SW480 (cell line): Measurements from ENCODE around the gene DLAT.
A peak's percentile ranks its signal among the peaks of the same experiment; 100 is the strongest.
"Not testable (repeated sequence)": the region's sequence is repeated elsewhere in the genome, so short reads cannot be mapped to it uniquely, and the experiment has no call there.

Experiments
- DNase-seq: peaks from one replicate; pipeline ENCODE4 v3.0.0-alpha.2; 2016; ENCODE audit warnings: low spot score

Gene DLAT

DNA sequence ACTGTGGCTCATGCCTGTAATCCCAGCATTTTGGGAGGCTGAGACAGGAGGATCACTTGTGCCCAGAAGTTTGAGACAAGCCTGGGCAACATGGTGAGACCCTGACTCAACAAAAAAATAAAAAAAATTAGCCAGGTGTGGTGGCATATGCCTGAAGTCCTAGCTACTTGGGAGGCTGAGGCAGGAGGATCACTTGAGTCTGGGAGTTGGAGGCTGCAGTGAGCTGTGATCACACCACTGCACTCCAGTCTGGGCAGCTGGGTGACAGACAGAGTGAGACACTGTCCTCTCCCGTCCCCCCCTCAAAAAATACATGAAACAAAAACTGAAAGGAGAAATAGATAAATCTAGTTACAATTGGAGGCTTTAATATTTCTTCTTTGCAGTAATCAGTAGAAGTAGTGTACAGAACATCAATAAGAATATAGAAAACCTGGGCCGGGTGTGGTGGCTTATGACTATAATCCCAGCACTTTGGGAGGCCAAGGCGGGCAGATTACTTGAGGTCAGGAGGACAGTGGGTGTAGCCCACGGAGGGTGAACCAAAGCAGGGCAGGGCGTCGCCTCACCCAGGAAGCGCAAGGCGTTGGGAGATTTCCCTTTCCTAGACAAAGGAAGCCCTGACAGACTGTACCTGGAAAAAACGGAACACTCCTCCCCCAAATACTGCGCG lies 19.6 kb upstream of the DLAT start:
- DNase-seq = no peak

DNA sequence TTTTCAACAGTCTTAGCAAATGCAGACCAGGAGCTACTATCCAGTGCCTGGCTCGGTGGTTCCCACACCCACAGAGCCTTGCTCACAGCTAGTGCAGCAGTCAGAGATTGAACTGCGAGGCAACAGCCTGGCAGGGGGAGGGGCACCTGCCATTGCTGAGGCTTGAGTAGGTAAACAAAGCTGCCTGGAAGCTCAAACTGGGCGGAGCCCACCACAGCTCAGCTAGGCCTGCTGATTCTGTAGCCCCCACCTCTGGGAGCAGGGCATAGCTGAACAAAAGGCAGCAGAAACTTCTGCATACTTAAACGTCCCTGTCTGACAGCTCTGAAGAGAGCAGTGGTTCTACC lies 19.1 kb upstream of the DLAT start:
- DNase-seq = not testable (repeated sequence)

DNA sequence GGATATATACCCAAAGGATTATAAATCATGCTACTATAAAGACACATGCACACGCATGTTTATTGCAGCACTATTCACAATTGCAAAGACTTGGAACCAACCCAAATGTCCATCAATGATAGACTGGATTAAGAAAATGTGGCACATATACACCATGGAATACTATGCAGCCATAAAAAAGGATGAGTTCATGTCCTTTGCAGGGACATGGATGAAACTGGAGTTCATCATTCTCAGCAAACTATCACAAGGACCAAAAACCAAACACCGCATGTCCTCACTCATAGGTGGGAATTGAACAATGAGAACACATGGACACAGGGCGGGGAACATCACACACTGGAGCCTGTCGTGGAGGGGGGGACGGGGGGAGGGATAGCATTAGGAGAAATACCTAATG lies 13.8 kb upstream of the DLAT start:
- DNase-seq = not testable (repeated sequence)

DNA sequence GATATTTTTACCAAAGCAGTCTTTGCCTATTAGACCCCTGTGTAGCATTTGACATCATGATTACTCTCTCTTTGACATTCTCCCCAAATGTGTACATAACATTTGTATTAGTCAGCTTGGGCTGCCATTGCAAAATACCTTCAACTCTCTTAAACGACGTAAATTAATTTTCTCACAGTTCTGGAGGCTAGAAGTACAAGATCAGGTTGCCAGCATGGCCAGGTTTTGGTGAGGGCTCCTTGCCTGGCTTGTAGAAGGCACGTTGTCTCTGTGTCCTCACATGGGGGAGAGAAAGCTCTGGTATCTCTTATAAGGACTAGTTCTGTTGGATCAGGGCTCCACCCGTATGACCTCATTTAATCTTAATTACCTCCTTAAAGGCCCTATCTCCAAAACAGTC lies 12.3 kb upstream of the DLAT start:
- DNase-seq = no peak

DNA sequence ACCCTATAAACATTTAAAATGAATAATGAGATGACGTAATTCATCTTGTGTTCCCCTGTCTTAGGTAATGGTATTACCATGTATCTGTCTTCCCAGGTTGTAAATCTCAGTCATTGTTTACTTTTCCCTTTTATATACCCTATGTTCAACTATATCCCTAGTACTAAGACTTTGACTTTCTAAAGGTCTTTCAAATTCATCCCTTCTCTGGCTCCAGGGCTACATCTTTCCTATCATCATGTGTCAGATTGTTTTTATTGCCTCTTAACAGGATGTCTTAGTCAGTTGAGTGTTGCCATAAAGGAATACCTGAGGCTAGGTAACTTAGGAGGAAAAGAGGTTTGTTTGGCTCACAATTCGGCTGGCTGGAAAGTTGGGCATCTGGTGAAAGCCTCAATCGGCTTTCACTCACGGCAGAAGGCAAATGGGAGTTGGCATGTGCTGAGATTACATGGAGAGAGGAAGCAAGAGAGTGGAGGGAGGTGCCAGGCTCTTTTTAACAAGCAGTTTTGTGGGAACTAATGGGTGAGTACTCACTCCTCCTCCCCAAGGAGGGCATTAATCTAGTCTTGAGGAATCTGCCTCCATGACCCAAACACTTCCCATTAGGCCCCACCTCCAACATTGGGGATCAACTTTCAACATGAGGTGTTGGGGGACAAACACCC lies 11.6 kb upstream of the DLAT start:
- DNase-seq = no peak

DNA sequence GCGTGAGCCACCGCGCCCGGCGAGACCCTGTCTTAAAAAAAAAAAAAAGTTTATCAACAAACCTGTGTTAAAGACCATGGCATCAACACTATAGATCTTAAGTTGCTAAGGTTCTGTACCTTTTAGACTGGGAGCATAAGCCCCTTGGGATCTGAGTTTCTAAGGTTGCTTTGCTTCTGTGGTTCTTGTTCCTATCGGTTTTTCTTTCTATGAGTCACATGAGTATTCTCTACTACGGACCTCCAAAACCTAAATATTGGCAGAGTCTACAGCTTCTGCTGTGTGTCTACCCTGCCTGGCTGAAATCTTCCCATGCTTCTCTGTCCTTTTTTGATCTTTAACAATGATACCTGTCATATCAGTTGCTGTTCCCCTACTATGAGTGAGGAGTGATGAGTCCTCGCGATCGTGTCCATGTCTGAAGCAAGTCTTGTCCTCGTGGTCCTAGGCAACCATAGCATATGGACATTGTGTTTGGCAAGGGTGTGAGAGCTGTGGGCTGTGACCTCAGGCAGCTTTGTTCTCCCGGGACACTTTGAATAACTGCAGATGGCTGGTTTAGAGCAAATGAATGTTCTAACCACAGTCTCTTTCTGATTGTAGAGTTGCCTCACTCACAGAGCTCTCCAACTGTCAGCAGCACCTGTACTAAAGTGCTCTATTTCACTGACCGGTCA lies 9.0 kb upstream of the DLAT start:
- DNase-seq = no peak

DNA sequence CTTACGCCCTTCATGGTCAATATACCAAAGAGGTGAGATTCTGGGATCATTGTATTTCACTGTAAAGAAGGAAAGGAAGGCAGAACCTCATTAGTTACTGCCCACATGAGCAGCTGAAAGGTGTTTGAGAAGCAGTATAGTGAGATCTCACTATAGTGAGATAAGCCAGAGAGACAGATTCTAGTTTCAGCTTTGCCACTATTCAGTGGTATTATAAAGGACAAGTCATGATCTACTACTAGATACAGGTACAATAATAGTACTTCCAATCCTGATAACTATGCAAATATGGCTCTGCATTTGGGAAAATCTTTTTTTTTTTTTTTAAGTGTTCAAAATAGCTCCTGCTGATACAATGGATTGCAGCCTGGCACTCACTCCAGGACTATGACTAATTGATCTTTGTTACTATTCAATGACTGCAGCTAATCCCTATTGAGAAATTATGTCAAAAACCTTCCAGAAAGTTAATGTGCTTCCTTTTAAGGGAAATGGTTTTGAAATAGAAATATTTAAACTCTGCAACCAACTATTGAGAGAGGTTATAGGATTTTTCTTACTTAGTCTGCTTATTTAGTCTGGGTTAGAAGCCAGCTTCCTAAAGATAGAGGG lies 8.3 kb upstream of the DLAT start:
- no peak for DNase-seq

DNA sequence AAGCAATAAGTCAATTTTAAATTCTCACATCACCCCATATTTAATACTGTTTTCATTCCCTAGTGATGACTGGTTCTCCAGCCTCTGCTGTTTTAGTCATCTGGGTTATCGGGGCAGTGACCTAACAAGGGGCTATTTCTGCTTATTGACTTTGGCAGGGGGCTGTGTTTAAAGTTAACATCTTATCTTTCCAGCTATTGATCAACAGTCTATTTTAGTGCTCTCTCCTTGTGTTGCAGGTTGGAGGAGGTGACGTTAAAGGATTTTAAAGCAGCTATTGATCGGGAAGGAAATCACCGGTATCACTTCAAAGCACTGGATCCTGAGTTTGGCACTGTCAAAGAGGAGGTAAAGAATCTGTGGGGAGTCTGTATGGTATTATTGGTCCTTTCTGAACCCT lies 7.7 kb upstream of the DLAT start:
- DNase-seq = no peak

DNA sequence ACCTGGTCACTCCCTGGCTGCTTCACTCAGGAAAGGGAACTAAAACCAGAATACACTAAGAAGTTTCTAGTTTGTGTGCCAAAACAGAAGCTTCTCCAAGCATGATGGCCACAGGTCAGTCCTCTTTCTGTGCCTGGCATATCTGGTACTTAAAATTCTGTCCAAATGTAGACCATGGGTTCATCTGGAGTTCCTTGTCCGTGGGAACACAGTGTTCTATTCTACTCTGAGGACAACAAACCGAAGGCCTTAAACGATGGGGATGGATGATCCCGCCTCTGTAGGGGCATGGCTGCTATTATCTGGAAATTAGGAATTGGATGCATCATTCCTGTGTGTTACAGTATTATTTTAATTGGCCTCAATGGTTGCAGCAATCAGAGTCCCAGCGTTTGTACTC lies 6.1 kb upstream of the DLAT start:
- no peak for DNase-seq

DNA sequence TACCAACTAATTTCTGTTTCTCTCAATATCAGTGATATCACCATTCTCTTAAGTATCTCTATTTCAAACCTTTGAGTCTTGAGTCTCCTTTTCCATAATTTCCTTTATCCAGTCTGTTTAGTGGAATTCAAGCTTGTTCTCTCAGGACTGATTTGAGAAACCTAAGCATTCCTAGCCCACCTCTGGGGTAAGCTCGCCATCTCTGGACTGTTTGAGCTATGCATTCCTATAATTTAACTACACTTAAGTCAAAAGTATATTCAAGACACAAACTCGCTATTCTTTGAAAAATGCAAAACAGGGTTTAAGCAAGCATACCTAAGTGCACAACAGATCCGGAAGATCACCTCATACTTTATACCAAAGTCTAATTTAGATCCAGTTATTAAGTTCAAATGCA lies 2.1 kb upstream of the DLAT start:
- DNase-seq = no peak

DNA sequence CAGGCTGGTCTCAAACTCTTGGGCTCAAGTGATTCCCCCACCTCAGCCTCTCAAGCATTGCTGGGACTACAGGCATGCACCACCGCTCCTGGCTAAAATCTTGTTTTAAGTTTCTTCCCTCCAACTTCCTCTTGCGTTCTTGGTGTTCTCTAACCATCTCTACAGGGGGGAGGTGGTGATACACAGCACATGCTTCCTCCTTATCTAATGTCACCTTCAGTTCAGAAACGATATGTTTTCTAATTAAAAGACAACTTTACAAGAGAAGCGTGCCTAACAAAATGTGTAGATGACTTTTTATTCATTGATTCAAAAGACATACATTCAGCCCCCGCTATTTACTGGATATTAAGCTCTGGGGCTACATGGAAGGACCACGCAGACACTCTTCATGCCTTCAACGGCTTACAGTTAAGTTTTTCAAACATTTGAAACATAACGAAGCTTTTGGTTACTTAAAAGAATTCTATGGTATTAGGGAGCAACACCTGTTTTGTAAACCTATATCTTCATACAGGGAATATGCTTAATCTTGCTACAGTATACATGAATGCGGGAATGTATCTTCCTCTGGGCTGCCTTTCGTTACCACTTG lies 933 bp upstream of the DLAT start:
- no peak for DNase-seq

DNA sequence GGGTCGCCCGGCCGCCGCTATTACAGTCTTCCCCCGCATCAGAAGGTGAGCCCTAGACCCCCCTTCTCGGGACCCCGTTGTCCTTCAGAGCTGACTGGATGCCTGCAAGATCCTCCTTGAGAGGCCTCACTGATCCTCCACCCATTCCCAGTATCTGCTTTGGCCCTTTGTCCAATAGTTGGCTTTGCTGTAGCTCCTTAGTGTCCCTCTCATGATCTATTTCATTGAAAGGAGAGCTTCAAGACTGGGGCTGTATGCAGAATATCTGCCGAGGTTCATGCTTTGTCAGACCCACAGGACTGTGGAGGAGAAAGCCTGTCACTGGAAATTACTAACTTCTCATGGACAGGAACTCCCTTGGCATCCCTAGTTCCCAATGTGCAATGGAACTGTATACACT lies 499 bp downstream of the DLAT start:
- peak; percentile 16 for DNase-seq

DNA sequence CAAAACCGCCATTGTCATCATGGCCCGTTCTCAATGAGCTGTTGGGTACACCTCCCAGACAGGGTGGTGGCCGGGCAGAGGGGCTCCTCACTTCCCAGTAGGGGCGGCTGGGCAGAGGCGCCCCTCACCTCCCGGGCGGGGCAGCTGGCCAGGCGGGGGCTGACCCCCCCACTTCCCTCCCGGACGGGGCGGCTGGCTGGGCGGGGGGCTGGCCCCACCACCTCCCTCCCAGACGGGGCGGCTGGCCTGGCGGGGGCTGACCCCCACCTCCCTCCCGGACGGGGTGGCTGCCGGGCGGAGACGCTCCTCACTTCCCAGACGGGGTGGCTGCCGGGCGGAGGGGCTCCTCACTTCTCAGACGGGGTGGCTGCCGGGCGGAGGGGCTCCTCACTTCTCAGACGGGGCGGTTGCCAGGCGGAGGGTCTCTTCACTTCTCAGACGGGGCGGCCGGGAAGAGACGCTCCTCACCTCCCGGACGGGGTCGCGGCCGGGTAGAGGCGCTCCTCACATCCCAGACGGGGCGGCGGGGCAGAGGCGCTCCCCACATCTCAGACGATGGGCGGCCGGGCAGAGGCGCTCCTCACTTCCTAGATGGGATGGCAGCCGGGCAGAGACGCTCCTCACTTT lies 1.7 kb downstream of the DLAT start:
- not testable (repeated sequence) for DNase-seq

DNA sequence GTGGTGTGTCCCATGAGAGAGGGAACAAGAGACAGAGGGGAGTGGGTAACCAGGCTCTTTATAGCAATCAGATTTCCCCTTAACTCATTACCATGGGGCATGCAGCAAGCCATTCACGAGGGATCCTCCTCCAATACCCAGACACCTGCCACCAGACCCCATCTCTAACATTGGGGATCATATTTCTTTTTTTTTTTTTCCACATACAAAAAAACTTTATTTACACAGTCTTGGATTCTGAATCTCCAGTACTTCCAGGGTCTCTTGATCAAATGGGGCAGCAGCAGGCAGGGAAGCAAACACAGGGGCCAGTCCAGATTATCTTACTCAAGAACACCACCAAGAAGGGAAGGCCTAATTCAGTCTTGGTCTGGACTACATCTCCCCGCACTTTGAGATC lies 4.3 kb downstream of the DLAT start:
- no peak for DNase-seq

DNA sequence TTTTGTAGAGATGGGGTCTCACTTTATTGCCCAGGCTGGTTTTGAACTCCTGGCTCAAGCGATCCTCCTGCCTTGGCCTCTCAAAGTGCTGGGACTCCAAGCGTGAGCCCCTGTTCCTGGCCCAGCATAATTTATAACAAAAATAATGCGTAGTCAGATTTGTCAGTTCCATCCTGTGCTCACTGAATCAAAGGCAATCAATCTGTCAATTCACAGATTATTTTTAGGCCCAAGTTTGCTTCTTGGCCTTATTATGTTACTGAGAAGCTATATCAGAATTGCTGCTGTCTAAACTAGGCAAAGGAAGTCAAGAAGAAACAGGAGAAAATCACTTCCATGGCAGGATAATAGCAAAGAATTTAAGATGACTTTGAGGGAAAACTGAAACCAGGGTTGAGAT lies 8.7 kb downstream of the DLAT start:
- DNase-seq = no peak

DNA sequence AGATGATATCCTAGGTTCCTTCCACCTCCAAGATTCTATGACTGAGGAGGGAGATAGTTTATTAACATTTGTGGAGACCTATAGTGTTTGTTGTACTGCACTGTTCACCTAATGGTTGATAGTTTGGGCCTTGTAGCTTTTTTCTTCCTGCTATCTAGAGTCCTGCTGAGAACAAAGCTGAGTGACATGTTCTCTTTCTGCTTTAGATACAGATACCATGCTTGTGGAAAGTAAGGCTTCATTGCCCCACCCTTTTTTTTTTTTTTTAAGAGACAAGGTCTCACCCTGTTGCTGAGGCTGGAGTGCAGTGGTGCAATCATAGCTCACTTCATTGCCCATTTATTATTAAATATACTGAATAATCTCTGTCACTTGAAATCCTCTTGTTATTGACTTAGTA lies 12.3 kb downstream of the DLAT start:
- DNase-seq = no peak

DNA sequence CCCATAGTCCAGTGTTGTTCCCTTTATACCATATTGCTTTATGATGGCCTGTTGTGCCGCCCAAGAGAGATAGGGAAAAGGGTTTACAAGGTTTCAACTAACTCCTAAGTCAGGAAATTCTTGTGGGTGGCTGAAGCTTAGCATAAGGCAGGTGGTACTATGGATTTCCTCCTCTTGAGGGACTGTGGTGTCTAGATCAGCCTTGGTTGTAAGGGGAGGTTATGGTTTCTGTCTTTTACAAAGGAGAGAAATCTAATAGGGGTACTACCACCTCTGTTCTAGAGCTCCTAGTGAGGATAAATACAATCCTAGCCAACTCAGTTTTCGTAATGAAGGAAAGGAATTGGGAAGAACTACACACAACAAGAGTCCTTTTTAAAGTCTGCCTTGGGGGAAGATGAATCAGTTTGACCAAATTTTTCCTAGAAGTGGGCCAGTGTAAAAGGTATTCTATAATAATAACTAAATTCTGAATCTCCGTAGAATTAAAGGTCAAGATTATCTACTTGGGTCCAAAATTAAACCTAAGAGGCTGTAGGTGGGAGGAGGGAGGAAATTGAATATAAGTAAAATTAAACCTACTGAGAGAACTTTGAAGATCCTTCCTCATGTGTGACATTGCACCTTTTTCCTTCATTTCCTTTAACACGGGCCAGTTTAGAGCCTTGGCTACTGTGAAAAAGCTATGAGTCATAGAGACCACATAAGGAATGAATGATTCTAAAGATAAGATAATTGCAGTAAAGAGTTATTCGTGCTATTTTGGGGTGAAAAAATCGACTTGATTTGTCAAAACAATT lies 17.2 kb downstream of the DLAT start:
- peak; percentile 17 for DNase-seq

DNA sequence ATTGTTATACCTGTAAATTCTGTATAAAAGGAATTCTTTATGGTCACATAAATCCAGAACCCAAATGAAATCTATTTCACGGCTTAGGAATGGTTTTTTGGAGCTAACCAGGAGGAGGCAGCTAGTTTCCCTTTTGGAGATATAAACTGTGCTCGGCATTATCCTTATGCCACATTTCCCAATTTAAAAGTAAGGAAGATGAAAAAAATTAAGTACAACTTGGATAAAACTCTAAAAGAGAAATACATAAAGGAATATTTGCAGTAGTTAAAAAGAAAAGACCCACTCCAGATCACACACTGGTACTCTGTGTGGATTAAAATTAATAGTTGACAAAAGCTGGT lies 17.7 kb downstream of the DLAT start:
- no peak for DNase-seq

DNA sequence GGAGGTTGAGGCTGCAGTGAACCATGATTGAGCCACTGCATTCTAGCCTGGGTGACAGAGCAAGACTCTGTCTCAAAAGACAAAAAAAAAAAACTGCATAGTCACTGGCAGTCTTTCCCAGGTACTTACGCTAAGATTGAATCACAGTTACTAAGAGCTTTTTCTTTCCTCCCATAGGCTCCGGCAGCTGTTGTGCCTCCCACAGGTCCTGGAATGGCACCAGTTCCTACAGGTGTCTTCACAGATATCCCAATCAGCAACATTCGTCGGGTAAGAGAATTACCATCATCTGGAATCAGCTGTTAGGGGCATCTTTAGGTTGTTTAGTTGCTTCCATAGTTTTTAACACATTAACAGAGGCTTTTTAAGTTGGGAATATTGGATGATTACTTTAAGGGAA lies 19.8 kb downstream of the DLAT start:
- DNase-seq = no peak

DNA sequence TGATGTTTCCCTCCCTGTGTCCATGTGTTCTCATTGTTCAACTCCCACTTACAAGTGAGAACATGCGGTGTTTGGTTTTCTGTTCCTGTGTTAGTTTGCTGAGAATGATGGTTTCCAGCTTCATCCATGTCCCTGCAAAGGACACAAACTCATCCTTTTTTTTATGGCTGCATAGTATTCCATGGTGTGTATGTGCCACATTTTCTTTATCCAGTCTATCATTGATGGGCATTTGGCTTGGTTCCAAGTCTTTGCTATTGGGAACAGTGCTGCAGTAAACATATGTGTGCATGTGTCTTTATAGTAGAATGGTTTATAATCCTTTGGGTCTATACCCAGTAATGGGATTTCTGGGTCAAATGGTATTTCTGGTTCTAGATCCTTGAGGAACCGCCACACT lies 21.4 kb downstream of the DLAT start:
- DNase-seq = not testable (repeated sequence)

DNA sequence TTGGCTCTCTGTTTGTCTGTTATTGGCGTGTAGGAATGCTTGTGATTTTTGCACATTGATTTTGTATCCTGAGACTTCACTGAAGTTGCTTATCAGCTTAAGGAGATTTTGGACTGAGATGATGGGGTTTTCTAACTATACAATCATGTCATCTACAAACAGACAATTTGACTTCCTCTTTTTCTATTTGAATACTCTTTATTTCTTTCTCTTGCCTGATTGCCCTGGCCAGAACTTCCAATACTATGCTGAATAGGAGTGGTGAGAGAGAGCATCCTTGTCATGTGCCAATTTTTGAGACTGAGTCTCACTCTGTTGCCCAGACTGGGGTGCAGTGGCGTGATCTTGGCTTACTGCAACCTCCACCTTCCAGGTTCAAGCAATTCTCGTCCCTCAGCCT lies 23.0 kb downstream of the DLAT start:
- not testable (repeated sequence) for DNase-seq

DNA sequence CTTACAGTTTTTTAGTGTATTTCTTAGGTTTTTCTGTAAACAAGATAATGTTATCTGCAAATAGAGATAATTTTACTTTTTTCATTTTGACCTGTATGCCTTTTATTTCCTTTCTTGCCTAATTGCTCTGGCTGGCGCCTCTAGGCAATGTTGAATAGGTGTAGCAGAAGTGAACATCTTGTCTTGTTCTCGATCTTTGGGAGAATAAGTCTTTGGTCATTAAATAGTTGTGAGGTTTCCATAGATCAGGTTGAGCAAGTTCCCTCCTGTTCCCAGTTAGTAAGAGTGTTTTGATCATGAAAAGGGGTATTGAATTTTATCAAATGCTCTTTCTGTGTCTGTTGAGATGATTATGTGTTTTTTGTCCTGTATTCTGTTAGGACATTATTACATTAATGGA lies 24.6 kb downstream of the DLAT start:
- no peak for DNase-seq
